ENCODE measurements around the gene E2F8. TPM values are rescaled to one million over a fixed set of nuclear protein-coding genes. Genes with fewer than 3 reads are reported as not detected.

Gene E2F8
- total RNA-seq, 1 donor from 2014 or later, result 0.27 TPM

DNA sequence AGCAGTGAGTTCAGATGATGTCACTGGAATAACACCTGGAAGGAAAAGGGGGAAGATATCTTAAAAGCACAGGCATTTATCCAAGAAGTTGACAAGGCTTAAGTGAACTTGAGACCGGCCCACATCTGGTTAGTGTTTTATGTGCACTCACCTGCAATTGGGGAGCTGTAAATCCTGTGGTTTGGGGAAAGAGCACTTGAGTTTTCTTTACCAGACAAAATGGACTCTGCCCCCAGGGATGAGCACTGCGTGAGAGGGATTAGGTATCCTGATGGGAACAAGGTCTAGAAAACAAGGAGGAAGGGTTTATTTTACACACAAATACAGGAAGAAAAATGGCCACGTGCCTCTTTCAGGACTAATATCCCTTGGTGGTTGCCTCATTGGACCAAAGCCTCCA is 15.2 kb downstream of the E2F8 start:
- Mint-ChIP-seq H3K9me3 (ENCODE audit: unreplicated experiment) (no peaks in the 10 kb centered on the region), H3K4me3 (ENCODE audit: unreplicated experiment) (no peak overlapping the region), H3K27ac (ENCODE audit: unreplicated experiment) (no peak overlapping the region), H3K27me3 (ENCODE audit: low read depth, unreplicated experiment) (no peaks in the 10 kb centered on the region), H3K4me1 (ENCODE audit: low read depth, unreplicated experiment) (peaks cover 2% of the 10 kb centered on the region), H3K36me3 (ENCODE audit: low read depth, unreplicated experiment) (no peaks in the 10 kb centered on the region)
- FAIRE-seq, result no peak
- Histone ChIP-seq H3K4me1 (ENCODE audit: insufficient read depth, low read length) (no peaks in the 10 kb centered on the region), H3K9me3 (ENCODE audit: insufficient read depth, low read depth, low read length) (no peaks in the 10 kb centered on the region), H3K4me2 (ENCODE audit: low read length) (no peak overlapping the region), H3K27ac (ENCODE audit: low read depth, low read length) (no peak overlapping the region), H2AFZ (ENCODE audit: low read depth, low read length) (no peak overlapping the region), H4K20me1 (ENCODE audit: insufficient read depth, low read length) (no peaks in the 10 kb centered on the region), H3K9ac (ENCODE audit: low read length) (no peak overlapping the region), H3K4me3 (ENCODE audit: insufficient read depth, low read depth, low read length) (no peak overlapping the region), H3K36me3 (ENCODE audit: insufficient read depth, low read length) (no peaks in the 10 kb centered on the region), H3K79me2 (ENCODE audit: insufficient read depth, low read length) (no peaks in the 10 kb centered on the region), H3K27me3 (ENCODE audit: insufficient read depth, low read length) (no peaks in the 10 kb centered on the region)
- TF ChIP-seq EZH2 (IDR thresholded peaks at IDR 0.05; ENCODE audit: insufficient read depth, low read length), result no peak
- TF ChIP-seq, protein P1, sequence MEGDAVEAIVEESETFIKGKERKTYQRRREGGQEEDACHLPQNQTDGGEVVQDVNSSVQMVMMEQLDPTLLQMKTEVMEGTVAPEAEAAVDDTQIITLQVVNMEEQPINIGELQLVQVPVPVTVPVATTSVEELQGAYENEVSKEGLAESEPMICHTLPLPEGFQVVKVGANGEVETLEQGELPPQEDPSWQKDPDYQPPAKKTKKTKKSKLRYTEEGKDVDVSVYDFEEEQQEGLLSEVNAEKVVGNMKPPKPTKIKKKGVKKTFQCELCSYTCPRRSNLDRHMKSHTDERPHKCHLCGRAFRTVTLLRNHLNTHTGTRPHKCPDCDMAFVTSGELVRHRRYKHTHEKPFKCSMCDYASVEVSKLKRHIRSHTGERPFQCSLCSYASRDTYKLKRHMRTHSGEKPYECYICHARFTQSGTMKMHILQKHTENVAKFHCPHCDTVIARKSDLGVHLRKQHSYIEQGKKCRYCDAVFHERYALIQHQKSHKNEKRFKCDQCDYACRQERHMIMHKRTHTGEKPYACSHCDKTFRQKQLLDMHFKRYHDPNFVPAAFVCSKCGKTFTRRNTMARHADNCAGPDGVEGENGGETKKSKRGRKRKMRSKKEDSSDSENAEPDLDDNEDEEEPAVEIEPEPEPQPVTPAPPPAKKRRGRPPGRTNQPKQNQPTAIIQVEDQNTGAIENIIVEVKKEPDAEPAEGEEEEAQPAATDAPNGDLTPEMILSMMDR (IDR thresholded peaks at IDR 0.05; ENCODE audit: insufficient read depth, low read depth, low read length), result no peak
- no peak for DNase-seq (ENCODE audit: low read depth)

DNA sequence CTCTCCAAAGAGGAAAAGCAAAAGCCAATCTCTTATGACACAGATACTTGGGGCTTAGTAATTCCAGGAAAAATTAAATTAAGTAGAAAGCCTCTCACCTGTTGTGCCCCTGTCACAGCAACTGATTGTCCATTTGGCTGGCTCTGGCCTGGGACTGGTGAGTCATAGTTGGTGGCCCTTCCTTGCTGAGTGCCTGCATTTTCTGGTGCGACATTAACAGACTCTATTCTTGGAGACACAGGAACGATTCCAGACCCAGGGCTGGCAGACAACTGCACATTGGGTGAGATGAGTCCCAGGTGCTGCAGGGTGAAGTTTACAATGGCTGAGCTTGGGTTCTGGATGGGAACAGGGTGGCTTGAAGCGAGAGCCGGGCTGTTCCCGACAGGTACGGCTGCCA is 15.6 kb downstream of the E2F8 start:
- Histone ChIP-seq H3K27ac (ENCODE audit: low read depth, low read length) (no peak overlapping the region), H3K27me3 (ENCODE audit: insufficient read depth, low read length) (no peaks in the 10 kb centered on the region), H3K4me2 (ENCODE audit: low read length) (no peak overlapping the region), H3K4me3 (ENCODE audit: insufficient read depth, low read depth, low read length) (no peak overlapping the region), H2AFZ (ENCODE audit: low read depth, low read length) (no peak overlapping the region), H3K79me2 (ENCODE audit: insufficient read depth, low read length) (no peaks in the 10 kb centered on the region), H3K9ac (ENCODE audit: low read length) (no peak overlapping the region), H3K9me3 (ENCODE audit: insufficient read depth, low read depth, low read length) (no peaks in the 10 kb centered on the region), H3K4me1 (ENCODE audit: insufficient read depth, low read length) (no peaks in the 10 kb centered on the region), H4K20me1 (ENCODE audit: insufficient read depth, low read length) (no peaks in the 10 kb centered on the region), H3K36me3 (ENCODE audit: insufficient read depth, low read length) (no peaks in the 10 kb centered on the region)
- FAIRE-seq, result no peak
- Mint-ChIP-seq H3K27ac (ENCODE audit: unreplicated experiment) (no peak overlapping the region), H3K36me3 (ENCODE audit: low read depth, unreplicated experiment) (no peaks in the 10 kb centered on the region), H3K27me3 (ENCODE audit: low read depth, unreplicated experiment) (no peaks in the 10 kb centered on the region), H3K4me3 (ENCODE audit: unreplicated experiment) (no peak overlapping the region), H3K9me3 (ENCODE audit: unreplicated experiment) (no peaks in the 10 kb centered on the region), H3K4me1 (ENCODE audit: low read depth, unreplicated experiment) (peaks cover 2% of the 10 kb centered on the region)
- TF ChIP-seq, protein P1 (IDR thresholded peaks at IDR 0.05; ENCODE audit: insufficient read depth, low read depth, low read length), result no peak
- TF ChIP-seq EZH2 (IDR thresholded peaks at IDR 0.05; ENCODE audit: insufficient read depth, low read length), result no peak
- DNase-seq (ENCODE audit: low read depth), result no peak

DNA sequence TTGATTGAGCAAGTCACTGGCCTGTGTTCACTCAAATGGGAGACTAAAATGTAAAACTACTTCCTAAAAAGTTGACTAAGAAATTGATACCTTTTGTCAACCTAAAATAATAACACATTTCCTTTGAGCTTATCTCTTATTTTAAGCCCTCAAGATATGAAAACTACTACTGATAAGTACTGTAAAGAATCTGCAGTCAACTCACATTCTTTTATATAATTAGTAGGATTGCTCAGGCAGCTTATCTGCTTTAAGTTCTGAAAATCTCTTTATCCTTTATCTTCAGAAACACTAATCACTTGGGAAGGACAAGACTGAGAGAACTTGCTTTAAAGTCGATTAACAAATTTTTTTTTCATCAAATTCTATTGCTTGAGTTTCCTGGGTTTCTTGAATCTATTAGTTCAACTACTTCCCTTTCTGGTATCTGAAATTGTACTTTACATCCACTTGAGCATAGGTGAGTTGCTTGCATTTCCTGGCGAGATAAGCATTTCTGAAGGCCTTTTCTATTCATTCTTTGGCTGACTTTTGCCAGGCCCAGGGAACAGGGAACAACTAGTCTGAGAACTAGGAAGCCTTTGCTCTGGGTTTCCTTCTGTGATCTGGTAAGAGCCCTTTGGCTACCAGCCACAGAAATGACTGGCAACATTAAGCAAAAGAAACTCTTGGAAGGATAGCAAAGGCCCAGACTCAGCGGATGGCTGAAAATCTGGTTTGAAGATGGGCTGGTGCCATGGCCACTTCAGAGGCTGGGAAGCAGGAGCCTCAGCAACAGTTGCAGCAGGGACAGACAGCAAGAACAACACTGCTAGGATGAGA is 19.6 kb downstream of the E2F8 start:
- Mint-ChIP-seq H3K27ac (ENCODE audit: unreplicated experiment) (no peak overlapping the region), H3K9me3 (ENCODE audit: unreplicated experiment) (no peaks in the 10 kb centered on the region), H3K4me1 (ENCODE audit: low read depth, unreplicated experiment) (peaks cover 7% of the 10 kb centered on the region), H3K36me3 (ENCODE audit: low read depth, unreplicated experiment) (no peaks in the 10 kb centered on the region), H3K4me3 (ENCODE audit: unreplicated experiment) (no peak overlapping the region), H3K27me3 (ENCODE audit: low read depth, unreplicated experiment) (peaks cover 8% of the 10 kb centered on the region)
- Histone ChIP-seq H3K4me3 (ENCODE audit: insufficient read depth, low read depth, low read length) (no peak overlapping the region), H3K79me2 (ENCODE audit: insufficient read depth, low read length) (no peaks in the 10 kb centered on the region), H3K4me1 (ENCODE audit: insufficient read depth, low read length) (no peaks in the 10 kb centered on the region), H3K27ac (ENCODE audit: low read depth, low read length) (no peak overlapping the region), H3K9me3 (ENCODE audit: insufficient read depth, low read depth, low read length) (no peaks in the 10 kb centered on the region), H3K4me2 (ENCODE audit: low read length) (no peak overlapping the region), H4K20me1 (ENCODE audit: insufficient read depth, low read length) (no peaks in the 10 kb centered on the region), H3K9ac (ENCODE audit: low read length) (no peak overlapping the region), H3K27me3 (ENCODE audit: insufficient read depth, low read length) (peaks cover 2% of the 10 kb centered on the region), H3K36me3 (ENCODE audit: insufficient read depth, low read length) (no peaks in the 10 kb centered on the region), H2AFZ (ENCODE audit: low read depth, low read length) (no peak overlapping the region)
- DNase-seq (ENCODE audit: low read depth), result peak; percentile 30
- FAIRE-seq, result no peak
- TF ChIP-seq, protein P1 (IDR thresholded peaks at IDR 0.05; ENCODE audit: insufficient read depth, low read depth, low read length), result no peak
- no peak for TF ChIP-seq EZH2 (IDR thresholded peaks at IDR 0.05; ENCODE audit: insufficient read depth, low read length)
